Left forelimb (tissue), 1 donor: ENCODE measurements around the gene ZC3H18.

Experiments
- DNase-seq: peaks from one replicate; pipeline ENCODE4 v3.0.0-alpha.2; 2018; ENCODE audit warnings: low spot score

Gene ZC3H18

DNA sequence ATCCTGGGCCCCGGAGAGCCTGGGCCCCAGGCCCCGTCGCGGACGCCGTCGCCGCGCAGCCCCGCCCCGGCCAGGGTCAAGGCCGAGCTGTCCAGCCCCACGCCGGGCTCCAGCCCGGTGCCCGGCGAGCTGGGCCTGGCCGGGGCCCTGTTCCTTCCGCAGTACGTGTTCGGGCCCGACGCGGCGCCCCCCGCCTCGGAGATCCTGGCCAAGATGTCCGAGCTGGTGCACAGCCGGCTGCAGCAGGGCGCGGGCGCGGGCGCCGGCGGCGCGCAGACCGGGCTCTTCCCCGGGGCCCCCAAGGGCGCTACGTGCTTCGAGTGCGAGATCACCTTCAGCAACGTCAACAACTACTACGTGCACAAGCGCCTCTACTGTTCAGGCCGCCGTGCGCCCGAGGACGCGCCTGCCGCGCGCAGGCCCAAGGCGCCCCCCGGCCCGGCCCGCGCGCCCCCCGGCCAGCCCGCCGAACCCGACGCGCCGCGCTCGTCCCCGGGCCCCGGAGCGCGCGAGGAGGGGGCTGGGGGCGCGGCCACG, 36.8 kb upstream of the ZC3H18 start:
- no peak for DNase-seq

DNA sequence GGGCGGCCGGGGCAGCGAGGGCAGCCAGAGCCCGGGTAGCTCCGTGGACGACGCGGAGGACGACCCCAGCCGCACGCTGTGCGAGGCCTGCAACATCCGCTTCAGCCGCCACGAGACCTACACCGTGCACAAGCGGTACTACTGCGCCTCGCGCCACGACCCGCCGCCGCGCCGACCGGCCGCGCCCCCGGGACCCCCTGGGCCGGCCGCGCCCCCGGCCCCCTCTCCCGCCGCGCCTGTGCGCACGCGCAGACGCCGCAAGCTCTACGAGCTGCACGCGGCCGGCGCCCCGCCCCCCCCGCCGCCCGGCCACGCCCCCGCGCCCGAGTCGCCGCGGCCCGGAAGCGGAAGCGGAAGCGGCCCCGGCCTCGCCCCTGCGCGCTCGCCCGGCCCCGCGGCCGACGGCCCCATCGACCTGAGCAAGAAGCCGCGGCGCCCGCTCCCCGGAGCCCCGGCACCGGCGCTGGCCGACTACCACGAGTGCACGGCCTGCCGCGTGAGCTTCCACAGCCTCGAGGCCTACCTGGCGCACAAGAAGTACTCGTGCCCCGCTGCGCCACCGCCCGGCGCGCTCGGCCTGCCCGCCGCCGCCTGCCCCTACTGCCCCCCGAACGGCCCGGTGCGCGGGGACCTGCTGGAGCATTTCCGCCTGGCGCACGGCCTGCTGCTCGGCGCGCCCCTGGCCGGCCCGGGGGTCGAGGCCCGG, 36.1 kb upstream of the ZC3H18 start:
- peak; percentile 92 for DNase-seq

DNA sequence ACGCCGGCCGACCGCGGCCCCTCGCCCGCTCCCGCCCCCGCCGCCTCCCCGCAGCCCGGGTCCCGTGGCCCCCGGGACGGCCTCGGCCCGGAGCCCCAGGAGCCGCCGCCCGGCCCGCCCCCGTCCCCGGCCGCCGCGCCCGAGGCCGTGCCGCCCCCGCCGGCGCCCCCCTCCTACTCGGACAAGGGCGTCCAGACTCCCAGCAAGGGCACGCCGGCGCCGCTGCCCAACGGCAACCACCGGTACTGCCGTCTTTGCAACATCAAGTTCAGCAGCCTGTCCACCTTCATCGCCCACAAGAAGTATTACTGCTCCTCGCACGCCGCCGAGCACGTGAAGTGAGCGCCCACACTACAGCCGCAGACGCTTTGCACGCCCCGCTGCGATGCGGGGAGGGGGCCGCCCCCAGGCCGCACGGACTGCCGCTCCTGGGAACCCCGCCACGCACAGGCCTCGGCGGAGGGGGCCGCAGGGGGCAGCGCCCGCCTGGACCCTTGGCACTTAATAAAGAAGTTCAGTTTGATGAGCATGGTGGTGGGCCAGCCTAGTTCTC, 35.5 kb upstream of the ZC3H18 start:
- no peak for DNase-seq

DNA sequence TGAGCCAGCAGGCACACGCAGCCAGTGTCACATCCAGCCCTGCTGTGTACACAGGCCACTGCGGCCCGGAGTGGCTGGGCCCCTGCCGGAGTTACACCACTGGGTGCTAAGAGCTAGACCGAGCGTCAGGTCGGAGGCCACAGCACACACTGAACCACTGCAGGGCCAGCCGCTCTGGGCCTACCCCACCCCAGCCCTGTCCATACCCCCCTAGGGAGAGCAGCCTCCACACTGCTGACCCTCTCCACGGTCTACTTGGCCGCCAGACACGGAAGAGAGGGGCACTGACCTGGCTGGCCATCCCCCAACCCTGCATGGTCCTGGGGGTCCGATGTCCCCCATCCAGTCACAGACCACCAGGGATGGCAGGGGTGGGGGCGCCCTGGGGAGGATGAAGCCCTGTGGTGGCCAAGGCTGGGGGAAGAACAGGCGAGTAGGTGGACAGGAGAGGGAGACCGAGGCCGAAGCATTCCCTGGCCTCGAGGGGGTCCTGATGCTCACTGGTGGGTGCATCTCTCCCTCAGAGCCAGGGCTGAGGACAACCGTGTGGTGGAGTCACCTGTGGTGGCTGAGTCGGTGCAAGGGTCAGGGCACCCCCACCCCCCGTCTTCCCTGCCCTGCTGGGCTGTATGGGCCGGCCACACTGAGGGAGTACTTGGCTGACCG, 34.9 kb upstream of the ZC3H18 start:
- no peak for DNase-seq

- no peak for DNase-seq
Measured at GRCh38 chr16:88535857-88536222, 34.4 kb upstream of the ZC3H18 start.

GRCh38 chr16:88536510-88536909, 33.7 kb upstream of the ZC3H18 start:
- DNase-seq = no peak

- DNase-seq = no peak
Measured at GRCh38 chr16:88536971-88537751, 33.0 kb upstream of the ZC3H18 start.

DNA sequence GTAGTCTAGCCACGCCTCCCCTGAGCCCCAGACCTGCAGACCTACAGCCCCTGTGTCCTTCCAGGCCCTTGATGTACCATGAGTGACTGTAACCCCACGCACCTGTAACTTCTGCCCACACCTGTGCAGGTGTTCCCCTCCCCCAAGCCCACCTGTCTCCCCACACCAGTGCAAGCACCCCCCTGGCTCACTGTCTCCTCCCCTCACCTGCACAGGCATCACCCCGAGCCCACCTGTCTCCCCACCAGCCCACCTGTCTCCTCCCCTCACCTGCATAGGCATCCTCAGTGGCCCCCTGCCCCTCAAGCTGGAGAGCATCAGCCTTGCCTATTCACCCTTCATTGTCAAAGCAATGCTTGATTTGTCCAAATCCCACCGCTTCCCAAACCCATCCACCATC, 32.3 kb upstream of the ZC3H18 start:
- DNase-seq = no peak

GRCh38 chr16:88538366-88539060, 31.7 kb upstream of the ZC3H18 start:
- no peak for DNase-seq

DNA sequence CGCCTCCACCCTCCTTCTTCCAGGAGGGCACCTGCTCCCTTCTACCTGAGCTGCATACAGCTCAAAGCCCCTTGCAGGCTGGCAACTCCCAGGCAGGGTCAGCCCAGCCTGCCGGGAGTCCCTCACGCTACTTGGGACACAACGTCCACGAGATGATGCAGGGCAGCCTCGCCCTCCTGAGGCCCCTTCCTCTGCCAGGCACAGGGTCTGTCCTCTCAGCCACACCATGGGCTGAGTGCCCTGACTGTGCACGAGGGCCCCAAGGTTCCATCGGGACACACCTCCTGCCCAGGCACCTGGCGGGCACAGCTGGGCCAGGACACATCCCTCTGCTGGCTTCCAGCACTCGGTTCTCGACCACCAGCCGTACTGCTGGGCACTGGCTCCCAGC, 30.9 kb upstream of the ZC3H18 start:
- no peak for DNase-seq

DNA sequence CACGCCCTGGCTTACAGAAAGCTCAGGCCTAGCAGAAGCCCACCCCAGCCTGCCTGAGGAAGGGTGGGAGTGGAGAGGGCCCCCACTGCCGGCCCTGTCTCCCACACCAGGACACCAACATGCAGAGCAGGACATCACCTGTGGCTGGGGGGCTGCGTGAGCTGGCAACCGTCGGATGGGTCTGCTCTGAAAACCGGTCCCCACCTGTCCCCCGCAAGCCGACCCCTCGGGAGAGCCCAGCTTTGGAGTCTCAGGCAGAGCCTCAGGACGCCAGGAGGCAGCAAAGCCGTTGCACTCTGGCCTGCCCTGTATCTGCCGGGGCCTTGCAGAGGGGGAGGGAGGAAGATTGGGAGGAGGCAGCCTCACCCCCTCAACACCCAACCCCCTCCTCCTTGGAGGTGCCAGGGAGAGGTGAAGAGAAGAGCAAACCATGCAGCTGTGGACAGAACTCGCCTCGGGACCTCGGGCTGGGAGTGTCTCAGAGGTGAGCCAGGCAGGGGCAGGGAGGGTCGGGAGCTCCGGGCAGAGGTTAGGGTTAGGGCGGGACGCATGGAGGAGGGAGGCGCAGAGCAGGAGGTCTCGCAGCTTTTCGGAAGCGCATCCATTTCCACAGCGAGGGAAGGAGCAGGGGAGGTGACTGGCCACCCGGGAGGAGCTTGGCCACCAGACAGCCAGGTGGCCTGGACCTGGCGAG, 30.4 kb upstream of the ZC3H18 start:
- DNase-seq = no peak

DNA sequence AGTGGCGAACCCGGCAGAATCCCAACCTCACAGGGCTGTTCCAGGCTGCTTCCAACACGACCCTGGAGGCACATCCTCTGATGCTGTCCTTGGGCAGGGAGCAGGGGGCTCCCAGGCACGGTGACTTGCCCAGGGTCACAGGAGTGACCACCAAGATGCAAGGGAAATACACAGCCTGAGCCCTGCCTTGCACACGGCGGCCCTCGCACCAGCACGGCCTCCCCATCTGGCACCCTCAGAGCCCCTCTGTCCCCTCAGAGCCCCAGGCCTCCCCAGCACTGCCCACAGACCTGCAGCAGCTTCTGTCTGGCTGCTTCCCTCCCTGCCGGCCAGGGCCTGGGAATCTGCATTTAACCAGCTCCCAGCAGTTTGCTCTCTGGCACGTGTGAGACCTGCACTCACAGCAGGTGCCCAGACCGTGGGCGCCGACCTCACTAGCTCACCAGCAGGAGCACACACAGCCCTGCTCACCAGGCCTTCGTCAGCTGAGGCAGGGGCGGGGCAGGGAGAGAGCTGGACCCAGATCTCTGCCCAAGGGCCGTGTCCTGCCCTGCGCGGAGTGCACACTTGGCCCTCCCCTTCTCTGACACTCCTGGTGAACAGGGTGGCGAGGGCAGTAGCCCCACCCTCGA, 29.7 kb upstream of the ZC3H18 start:
- DNase-seq = no peak

DNA sequence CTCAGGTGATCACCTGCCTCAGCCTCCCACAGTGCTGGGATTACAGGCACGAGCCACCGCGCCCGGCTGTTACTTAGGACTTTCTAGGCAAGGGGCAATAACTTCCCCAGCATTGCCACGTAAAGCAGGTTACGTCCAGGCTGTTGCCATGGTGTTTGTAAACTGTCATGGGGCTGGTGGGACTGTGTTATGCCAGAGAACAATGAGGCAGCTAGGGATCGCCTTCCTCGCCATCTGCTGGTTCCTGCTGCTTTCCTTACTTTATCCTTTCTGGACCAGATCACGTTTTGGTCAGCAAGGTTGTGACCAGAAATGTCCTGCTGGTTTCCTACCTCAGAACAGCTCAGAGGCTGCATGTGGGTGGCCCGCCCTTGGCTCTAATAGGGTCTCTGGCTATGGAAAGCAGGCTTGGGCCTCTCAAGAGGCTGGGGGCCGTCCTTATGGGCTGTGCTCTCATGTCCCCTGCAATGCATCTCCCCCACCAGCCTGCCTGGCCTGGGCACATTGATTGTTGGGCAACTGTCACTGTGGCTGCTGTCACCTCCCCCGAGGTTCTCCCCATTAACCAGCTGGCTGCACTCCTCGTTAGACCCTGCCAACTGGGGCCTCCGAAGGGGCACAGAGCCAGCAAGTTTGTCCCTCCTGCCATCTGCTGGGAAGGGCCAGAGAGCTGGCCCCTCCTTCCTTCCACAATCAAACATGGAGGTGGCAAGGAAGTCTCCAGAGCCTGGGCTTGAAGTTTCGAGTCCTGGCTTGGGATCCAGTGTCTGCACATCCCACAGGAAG, 28.2 kb upstream of the ZC3H18 start:
- no peak for DNase-seq

- DNase-seq = no peak
Measured at GRCh38 chr16:88543230-88543813, 26.9 kb upstream of the ZC3H18 start.

DNA sequence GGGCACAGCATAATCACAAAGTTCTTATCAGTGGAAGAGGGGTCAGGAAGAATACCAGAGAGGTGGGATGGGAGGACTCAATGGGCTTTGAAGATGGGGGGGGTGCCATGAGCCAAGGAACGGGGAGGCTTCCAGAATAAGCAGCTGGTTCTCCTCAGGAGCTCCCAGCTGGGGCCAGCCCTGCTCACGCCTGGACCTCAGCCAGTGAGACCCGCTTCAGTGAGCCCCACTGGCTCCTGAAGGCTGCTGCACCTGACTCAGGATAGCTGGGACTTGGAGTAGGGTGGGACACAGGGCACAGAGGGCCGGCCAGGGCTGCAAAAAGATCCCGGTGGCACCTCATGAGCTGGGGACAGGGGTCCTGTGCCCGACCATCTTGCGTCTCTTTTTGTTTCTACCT, 24.4 kb upstream of the ZC3H18 start:
- DNase-seq = no peak

- DNase-seq = no peak
Measured at GRCh38 chr16:88548131-88548874, 21.9 kb upstream of the ZC3H18 start.

GRCh38 chr16:88548985-88549384, 21.2 kb upstream of the ZC3H18 start:
- no peak for DNase-seq

DNA sequence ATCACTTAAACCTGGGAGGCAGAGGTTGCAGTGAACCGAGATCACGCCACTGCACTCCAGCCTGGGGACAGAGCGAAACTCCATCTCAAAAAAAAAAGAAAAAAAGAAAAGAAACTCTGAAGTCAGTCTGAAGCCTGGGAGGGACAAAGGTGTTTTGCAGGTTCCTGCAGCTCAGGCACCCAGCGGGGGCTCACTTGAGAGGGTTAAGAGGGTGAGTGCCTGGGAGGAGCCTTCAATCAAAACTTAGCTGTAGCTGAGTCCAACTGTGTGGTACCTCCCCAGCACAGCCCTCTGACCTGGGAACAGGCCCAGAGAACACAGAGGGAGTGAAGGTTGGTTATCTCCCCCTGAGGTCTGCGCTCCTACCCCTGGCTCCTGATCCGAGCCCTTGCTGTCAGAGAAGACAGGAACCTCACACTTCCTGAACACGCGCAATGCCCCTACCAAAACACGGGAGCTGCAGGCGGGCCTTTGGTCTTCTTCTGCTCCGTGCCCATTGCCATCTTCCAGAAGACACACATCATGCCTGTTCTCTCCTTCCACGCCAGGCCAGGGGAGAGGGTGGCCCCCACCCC, 20.4 kb upstream of the ZC3H18 start:
- DNase-seq = no peak

GRCh38 chr16:88550246-88550661, 19.9 kb upstream of the ZC3H18 start:
- DNase-seq = no peak
